Liver (tissue), 9 donors: ENCODE results near the gene SLIT1. TPM values are rescaled to one million over a fixed set of nuclear protein-coding genes. Genes with fewer than 3 reads are reported as not detected.

Source experiments
- DNase-seq: peaks from one replicate; pipeline ENCODE4 v3.0.0-alpha.2; 2017; ENCODE audit warnings: low spot score
- H3K27ac ChIP-seq, 2 donors: one replicate each; pipeline ENCODE4 v1.7.0; 2013; ENCODE audit warnings: inconsistent platforms in 2 of 2, low read length in 2 of 2, control low read depth in 1 of 2, low read depth in 1 of 2, mild to moderate bottlenecking in 1 of 2
- H3K27me3 ChIP-seq, 4 donors: one replicate each; pipeline versions ENCODE4 v1.6.1 to v1.7.0; 2013; ENCODE audit warnings: low read length in 3 of 4, inconsistent platforms in 1 of 4, mild to moderate bottlenecking in 1 of 4, moderate library complexity in 1 of 4; ENCODE audit not compliant: control insufficient read depth in 4 of 4, insufficient read depth in 4 of 4
- H3K36me3 ChIP-seq, 4 donors: one replicate each; pipeline versions ENCODE4 v1.6.1 to v1.7.0; 2013; ENCODE audit warnings: low read length in 3 of 4, mild to moderate bottlenecking in 3 of 4, low read depth in 1 of 4, moderate library complexity in 1 of 4; ENCODE audit not compliant: control insufficient read depth in 4 of 4, insufficient read depth in 3 of 4
- H3K4me1 ChIP-seq, 4 donors: one replicate each; pipeline versions ENCODE4 v1.6.1 to v1.7.0; 2013; ENCODE audit warnings: low read length in 3 of 4, mild to moderate bottlenecking in 3 of 4, moderate library complexity in 1 of 4; ENCODE audit not compliant: control insufficient read depth in 4 of 4, insufficient read depth in 4 of 4
- H3K4me3 ChIP-seq, 3 donors: one replicate each; pipeline versions ENCODE4 v1.6.1 to v1.7.0; 2013; ENCODE audit warnings: low read length in 3 of 3, control low read depth in 1 of 3, low read depth in 1 of 3, mild to moderate bottlenecking in 1 of 3
- H3K9ac ChIP-seq, 2 donors: one replicate each; pipeline ENCODE4 v1.7.0; 2013; ENCODE audit warnings: low read length in 2 of 2, mild to moderate bottlenecking in 2 of 2, moderate library complexity in 2 of 2, control low read depth in 1 of 2, low read depth in 1 of 2
- H3K9me3 ChIP-seq, 4 donors: one replicate each; pipeline versions ENCODE4 v1.6.1 to v1.7.0; 2013; ENCODE audit warnings: low read length in 3 of 4; ENCODE audit not compliant: control insufficient read depth in 4 of 4
- EGR1 ChIP-seq, 2 donors: IDR thresholded peaks; 2 replicates each; pipeline ENCODE4 v1.6.1; 2016 to 2018; ENCODE audit warnings: antibody characterized with exemption in 2 of 2, low read depth in 2 of 2
- FOXA2 ChIP-seq: IDR thresholded peaks from 2 replicates; pipeline ENCODE4 v1.6.1; 2016; ENCODE audit warnings: antibody characterized with exemption
- GABPA ChIP-seq, 2 donors: IDR thresholded peaks in 1 of 2; conservative IDR thresholded peaks in 1 of 2; 2 replicates each; pipeline ENCODE4 v1.6.1; 2016; ENCODE audit warnings: antibody characterized with exemption in 2 of 2, mild to moderate bottlenecking in 1 of 2, moderate library complexity in 1 of 2
- HNF4A ChIP-seq, 2 donors: conservative IDR thresholded peaks; 2 replicates each; pipeline ENCODE4 v1.6.1; 2016; ENCODE audit warnings: antibody characterized with exemption in 2 of 2, mild to moderate bottlenecking in 2 of 2
- JUND ChIP-seq, 2 donors: IDR thresholded peaks; 2 replicates each; pipeline ENCODE4 v1.6.1; 2016; ENCODE audit warnings: antibody characterized with exemption in 2 of 2
- NR2F2 ChIP-seq: IDR thresholded peaks from 2 replicates; pipeline ENCODE4 v1.6.1; 2016; ENCODE audit warnings: antibody characterized with exemption
- REST ChIP-seq: IDR thresholded peaks from 2 replicates; pipeline ENCODE4 v1.6.1; 2016; ENCODE audit warnings: antibody characterized with exemption, mild to moderate bottlenecking
- RXRA ChIP-seq, 2 donors: IDR thresholded peaks; 2 replicates each; pipeline ENCODE4 v1.6.1; 2017 to 2018; ENCODE audit warnings: antibody characterized with exemption in 2 of 2, mild to moderate bottlenecking in 1 of 2
- SP1 ChIP-seq: IDR thresholded peaks from 2 replicates; pipeline ENCODE4 v1.6.1; 2018; ENCODE audit warnings: antibody characterized with exemption, mild to moderate bottlenecking
- TAF1 ChIP-seq: conservative IDR thresholded peaks from 2 replicates; pipeline ENCODE4 v1.6.1; 2016; ENCODE audit warnings: antibody characterized with exemption, mild to moderate bottlenecking
- ZBTB33 ChIP-seq: IDR thresholded peaks from 2 replicates; pipeline ENCODE4 v1.6.1; 2016; ENCODE audit warnings: antibody characterized with exemption
- WGBS: extraction: QIAGEN DNeasy Blood & Tissue Kit; methylation state at CpG from one replicate; pipeline ENCODE4 v1.1.7; 2013; 5-methylcytosine and 5-hydroxymethylcytosine counted together
- polyA plus RNA-seq, 2 donors: library from polyadenylated mRNA; stranded (reverse) in 1 of 2; unstranded in 1 of 2; fragments of 200-250 nt in 1 of 2; fragments of >200 nt in 1 of 2; fragmentation: Nextera tagmentation in 1 of 2; extraction: Ambion mirVana in 1 of 2; gene quantifications; one replicate each; pipeline versions ENCODE4 v1.2.1 to v1.2.3, GENCODE V29; 2013 to 2015
- total RNA-seq, 2 donors: library from RNA; depleted of rRNA; stranded (reverse); fragments of >200 nt; gene quantifications; one replicate each; pipeline ENCODE4 v1.2.3, GENCODE V29; 2014
- TF ChIP-seq, protein P1 (sequence below): IDR thresholded peaks from 2 replicates; pipeline ENCODE4 v1.6.1; 2016; ENCODE audit warnings: antibody characterized with exemption
- donor health status: healthy.
- donor health status: healthy.
- donor health status: healthy.
- donor health status: healthy.
- donor health status: healthy.

SLIT1 gene
- total and polyA plus RNA-seq, 4 donors: under 0.01 to 0.14 (median 0.06) TPM

DNA sequence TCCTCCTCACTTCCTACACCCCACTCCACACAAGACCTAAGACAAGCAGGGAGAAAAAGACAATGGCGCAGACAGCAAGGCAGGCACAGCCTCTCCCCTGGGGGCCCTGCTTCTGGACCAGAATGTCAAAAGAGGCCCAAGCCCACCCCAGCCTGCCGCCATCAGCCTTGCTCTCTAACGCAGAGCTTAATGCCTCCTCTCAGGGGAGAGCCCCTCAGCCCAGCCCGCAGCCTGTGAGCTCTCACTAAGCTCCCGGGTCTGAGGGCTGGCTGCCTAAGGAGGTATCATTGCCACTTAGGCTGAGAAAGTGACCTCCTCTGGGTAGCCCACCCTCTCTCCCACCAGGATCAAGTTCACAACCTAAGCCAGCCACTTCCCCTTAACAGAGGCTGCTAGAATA lies 16.7 kb downstream of the SLIT1 start:
- H3K27me3 ChIP-seq: no peaks in the 10 kb centered on the region
- no peak overlapping the region for H3K9ac ChIP-seq
- no peak overlapping the region for H3K27ac ChIP-seq
- no peaks in the 10 kb centered on the region for H3K36me3 ChIP-seq
- TF ChIP-seq JUND (IDR thresholded peaks at IDR 0.05) (no peak), EGR1 (IDR thresholded peaks at IDR 0.05; ENCODE audit: low read depth in 2 of 2) (no peak), TAF1 (no peak), FOXA2 (no peak), RXRA (IDR thresholded peaks at IDR 0.05) (no peak), REST (no peak), HNF4A (conservative IDR thresholded peaks at IDR 0.05) (no peak)
- DNase-seq: no peak
- 56% methylated on average over 5 of the region's 5 CpGs for WGBS
- no peak overlapping the region for H3K4me3 ChIP-seq
- no peaks in the 10 kb centered on the region for H3K9me3 ChIP-seq
- H3K4me1 ChIP-seq: no peaks in the 10 kb centered on the region

DNA sequence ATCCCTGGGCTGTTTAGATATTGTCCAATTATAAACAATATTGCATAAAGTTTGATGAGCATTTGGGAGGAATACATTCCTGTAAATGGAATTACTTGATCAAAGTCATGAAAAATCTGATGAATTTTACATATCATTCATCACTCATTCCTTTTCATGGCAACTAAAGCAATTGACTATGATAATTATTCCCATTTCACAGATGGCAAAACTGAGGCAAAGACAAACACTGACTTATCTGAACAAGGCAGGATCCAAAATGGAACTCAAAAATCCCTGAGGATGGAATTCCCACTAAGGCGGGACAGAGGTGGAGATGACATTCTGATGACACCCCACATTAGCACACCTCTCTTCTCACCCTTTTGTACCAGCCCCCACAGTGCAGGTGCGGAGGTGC lies 17.1 kb downstream of the SLIT1 start:
- no peaks in the 10 kb centered on the region for H3K27me3 ChIP-seq
- 80% methylated on average over 2 of the region's 2 CpGs for WGBS
- no peaks in the 10 kb centered on the region for H3K9me3 ChIP-seq
- no peak overlapping the region for H3K9ac ChIP-seq
- H3K36me3 ChIP-seq: no peaks in the 10 kb centered on the region
- H3K27ac ChIP-seq: no peak overlapping the region
- TF ChIP-seq REST (no peak), SP1 (no peak), JUND (IDR thresholded peaks at IDR 0.05) (no peak), GABPA (IDR thresholded peaks at IDR 0.05 in 1 of 2, conservative IDR thresholded peaks at IDR 0.05 in 1 of 2) (no peak), NR2F2 (no peak), ZBTB33 (no peak), RXRA (IDR thresholded peaks at IDR 0.05) (no peak), FOXA2 (no peak)
- TF ChIP-seq, protein P1, sequence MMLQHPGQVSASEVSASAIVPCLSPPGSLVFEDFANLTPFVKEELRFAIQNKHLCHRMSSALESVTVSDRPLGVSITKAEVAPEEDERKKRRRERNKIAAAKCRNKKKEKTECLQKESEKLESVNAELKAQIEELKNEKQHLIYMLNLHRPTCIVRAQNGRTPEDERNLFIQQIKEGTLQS: no peak
- no peaks in the 10 kb centered on the region for H3K4me1 ChIP-seq
- no peak overlapping the region for H3K4me3 ChIP-seq
- no peak for DNase-seq
